IPS DF 4.7 (cell line): ENCODE measurements around the gene ALCAM.
"Not testable (repeated sequence)": the region's sequence is repeated elsewhere in the genome, so short reads cannot be mapped to it uniquely, and the experiment has no call there.

ENCODE experiments used
- DNase-seq: peaks from one replicate; pipeline ENCODE4 v3.0.0-alpha.2; 2013; ENCODE audit warnings: low spot score; ENCODE audit errors: extremely low read depth

ALCAM gene

GRCh38 chr3:105584003-105584790 is 217.5 kb downstream of the ALCAM start:
- no peak for DNase-seq

- DNase-seq = no peak
Measured at GRCh38 chr3:105593315-105593714, 226.6 kb downstream of the ALCAM start.

- DNase-seq = no peak
Measured at GRCh38 chr3:105594219-105594618, 227.5 kb downstream of the ALCAM start.

- DNase-seq = no peak
Measured at GRCh38 chr3:105598042-105598796, 231.5 kb downstream of the ALCAM start.

- DNase-seq = no peak
Measured at GRCh38 chr3:105599350-105599749, 232.6 kb downstream of the ALCAM start.

GRCh38 chr3:105601756-105602155 is 235.0 kb downstream of the ALCAM start:
- DNase-seq = not testable (repeated sequence)

- DNase-seq = not testable (repeated sequence)
Measured at GRCh38 chr3:105602286-105602685, 235.6 kb downstream of the ALCAM start.

- not testable (repeated sequence) for DNase-seq
Measured at GRCh38 chr3:105603516-105603915, 236.8 kb downstream of the ALCAM start.

GRCh38 chr3:105606016-105606415 is 239.3 kb downstream of the ALCAM start:
- no peak for DNase-seq

- DNase-seq = no peak
Measured at GRCh38 chr3:105608623-105609022, 241.9 kb downstream of the ALCAM start.

GRCh38 chr3:105610473-105610872 is 243.8 kb downstream of the ALCAM start:
- no peak for DNase-seq

GRCh38 chr3:105611304-105612192 is 244.8 kb downstream of the ALCAM start:
- DNase-seq = no peak

- no peak for DNase-seq
Measured at GRCh38 chr3:105613120-105613519, 246.4 kb downstream of the ALCAM start.

- no peak for DNase-seq
Measured at GRCh38 chr3:105614288-105615030, 247.8 kb downstream of the ALCAM start.

GRCh38 chr3:105615814-105616213 is 249.1 kb downstream of the ALCAM start:
- DNase-seq = no peak

GRCh38 chr3:105616374-105617121 is 249.8 kb downstream of the ALCAM start:
- no peak for DNase-seq

- DNase-seq = no peak
Measured at GRCh38 chr3:105618556-105618955, 251.8 kb downstream of the ALCAM start.

GRCh38 chr3:105619651-105620050 is 252.9 kb downstream of the ALCAM start:
- DNase-seq = no peak

GRCh38 chr3:105620236-105620635 is 253.5 kb downstream of the ALCAM start:
- DNase-seq = no peak

GRCh38 chr3:105622169-105622568 is 255.5 kb downstream of the ALCAM start:
- DNase-seq = no peak
